ENCODE measurements around the gene ABCA9. TPM values are rescaled to one million over a fixed set of nuclear protein-coding genes. Genes with fewer than 3 reads are reported as not detected.

The ABCA9 gene
- total RNA-seq, 1 experiment from 2014 or later: not detected

DNA sequence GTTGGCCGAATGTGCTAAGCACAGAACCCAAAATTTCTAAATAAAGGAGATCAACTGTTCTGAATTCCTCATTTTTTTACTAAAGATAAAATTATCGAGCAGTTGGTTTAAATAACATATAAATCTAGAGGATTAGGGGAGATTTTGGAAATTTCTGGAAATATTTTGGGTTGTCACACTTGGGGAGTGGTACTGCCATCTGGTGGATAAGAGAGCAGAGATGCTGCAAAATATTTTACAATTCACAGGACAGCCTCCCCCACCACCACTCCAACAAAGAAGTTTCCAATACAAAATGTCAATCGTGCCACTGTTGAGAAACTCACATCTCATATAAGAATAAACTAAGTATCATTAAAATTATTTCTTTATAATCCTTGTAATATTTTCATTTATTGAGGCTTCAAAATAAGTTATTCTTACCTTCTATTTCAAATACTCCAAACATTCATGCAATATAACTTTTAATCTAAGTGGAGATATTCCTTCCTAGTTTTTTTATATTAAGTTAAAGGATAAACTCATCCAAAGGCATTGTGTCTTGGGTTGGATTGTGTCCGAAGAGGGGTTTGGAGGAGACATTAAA, 88.5 kb downstream of the ABCA9 start:
- no peak overlapping the region for H3K9ac ChIP-seq (ENCODE audit: extremely low read depth, insufficient read length, low read length)
- H3K56ac ChIP-seq (ENCODE audit: insufficient read length, low read depth, low read length): no peak overlapping the region
- H4K20me1 ChIP-seq (ENCODE audit: control insufficient read depth, insufficient read depth, insufficient read length): no peaks in the 10 kb centered on the region
- no peak overlapping the region for H3T11ph ChIP-seq (ENCODE audit: low read length)
- H2BK12ac ChIP-seq (ENCODE audit: insufficient read length, low read depth, low read length): no peak overlapping the region
- H4K8ac ChIP-seq (replicated peaks; ENCODE audit: insufficient read length, low read depth, low read length): no peak overlapping the region
- no peak overlapping the region for H3K4me2 ChIP-seq (ENCODE audit: insufficient read depth, insufficient read length, low read length)
- no peaks in the 10 kb centered on the region for H3K4me1 ChIP-seq (ENCODE audit: insufficient read depth, low read length)
- no peak overlapping the region for H2BK5ac ChIP-seq (ENCODE audit: insufficient read length, low read length)
- no peak overlapping the region for H2BK15ac ChIP-seq (ENCODE audit: low read depth, low read length)
- Mint-ChIP-seq H3K36me3 (ENCODE audit: insufficient read depth in 1 of 3, low read depth in 3 of 3) (no peaks in the 10 kb centered on the region; a peak in 1 of 7 replicates), H3K27ac (no peak overlapping the region), H3K4me3 (no peak overlapping the region), H3K27me3 (ENCODE audit: low read depth) (peaks cover 6% of the 10 kb centered on the region), H3K9me3 (no peaks in the 10 kb centered on the region; a peak in 1 of 5 replicates), H3K4me1 (no peaks in the 10 kb centered on the region)
- no CpG with 5 or more reads among the region's 4 CpGs for WGBS (ENCODE audit: extremely low coverage, insufficient read length, low lambda C conversion rate)
- H3K18ac ChIP-seq (ENCODE audit: insufficient read length, low read depth, low read length): no peak overlapping the region
- no peak for DNase-seq
- no peaks in the 10 kb centered on the region for H3K23me2 ChIP-seq (ENCODE audit: insufficient read length, low read depth, low read length, poor library complexity, severe bottlenecking)
- no peaks in the 10 kb centered on the region for H3K79me2 ChIP-seq (ENCODE audit: insufficient read depth, low read length)
- H2AFZ ChIP-seq (ENCODE audit: low read length): no peak overlapping the region
- no peaks in the 10 kb centered on the region for H3K79me1 ChIP-seq (ENCODE audit: insufficient read depth, low read depth, low read length, poor library complexity, severe bottlenecking)
- H3K27me3 ChIP-seq (ENCODE audit: insufficient read depth, low read length): no peaks in the 10 kb centered on the region
- no peaks in the 10 kb centered on the region for H3K9me3 ChIP-seq (ENCODE audit: control insufficient read depth, low read depth, low read length)
- no peak overlapping the region for H3K23ac ChIP-seq (ENCODE audit: insufficient read length, low read depth, low read length)
- no peak overlapping the region for H3K4ac ChIP-seq (ENCODE audit: low read depth, low read length)
- H2BK120ac ChIP-seq (ENCODE audit: low read depth, low read length, poor library complexity, severe bottlenecking): no peak overlapping the region
- no peak overlapping the region for H3K27ac ChIP-seq (ENCODE audit: insufficient read length, low read depth, low read length)
- H2BK20ac ChIP-seq (ENCODE audit: low read depth, low read length, poor library complexity, severe bottlenecking): no peak overlapping the region
- TF ChIP-seq, protein P1, sequence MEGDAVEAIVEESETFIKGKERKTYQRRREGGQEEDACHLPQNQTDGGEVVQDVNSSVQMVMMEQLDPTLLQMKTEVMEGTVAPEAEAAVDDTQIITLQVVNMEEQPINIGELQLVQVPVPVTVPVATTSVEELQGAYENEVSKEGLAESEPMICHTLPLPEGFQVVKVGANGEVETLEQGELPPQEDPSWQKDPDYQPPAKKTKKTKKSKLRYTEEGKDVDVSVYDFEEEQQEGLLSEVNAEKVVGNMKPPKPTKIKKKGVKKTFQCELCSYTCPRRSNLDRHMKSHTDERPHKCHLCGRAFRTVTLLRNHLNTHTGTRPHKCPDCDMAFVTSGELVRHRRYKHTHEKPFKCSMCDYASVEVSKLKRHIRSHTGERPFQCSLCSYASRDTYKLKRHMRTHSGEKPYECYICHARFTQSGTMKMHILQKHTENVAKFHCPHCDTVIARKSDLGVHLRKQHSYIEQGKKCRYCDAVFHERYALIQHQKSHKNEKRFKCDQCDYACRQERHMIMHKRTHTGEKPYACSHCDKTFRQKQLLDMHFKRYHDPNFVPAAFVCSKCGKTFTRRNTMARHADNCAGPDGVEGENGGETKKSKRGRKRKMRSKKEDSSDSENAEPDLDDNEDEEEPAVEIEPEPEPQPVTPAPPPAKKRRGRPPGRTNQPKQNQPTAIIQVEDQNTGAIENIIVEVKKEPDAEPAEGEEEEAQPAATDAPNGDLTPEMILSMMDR (conservative IDR thresholded peaks at IDR 0.05): peak; percentile 78
- H3K14ac ChIP-seq (ENCODE audit: insufficient read depth, low read length): no peak overlapping the region
- no peak overlapping the region for H4K91ac ChIP-seq (ENCODE audit: insufficient read length, low read depth, low read length)
- no peak overlapping the region for H4K5ac ChIP-seq (ENCODE audit: insufficient read length, low read depth, low read length)
- H2AK5ac ChIP-seq (ENCODE audit: insufficient read length, low read length): no peak overlapping the region

Data from H9 (cell line).